GM21737 (cell line): ENCODE data around the gene SIX3.

Source experiments
- ATAC-seq: cut with Tn5 transposase; IDR thresholded peaks from one replicate; pipeline ENCODE4 v1.9.1; 2021; ENCODE audit warnings: mild to moderate bottlenecking, moderate library complexity; ENCODE audit not compliant: unreplicated experiment

The SIX3 gene

GRCh38 chr2:44980751-44981713 lies 39.5 kb downstream of the SIX3 start:
- no peak for ATAC-seq

- no peak for ATAC-seq
Measured at GRCh38 chr2:44981714-44982108, 40.2 kb downstream of the SIX3 start.

GRCh38 chr2:44983836-44984604 lies 42.5 kb downstream of the SIX3 start:
- no peak for ATAC-seq

GRCh38 chr2:44989176-44989575 lies 47.7 kb downstream of the SIX3 start:
- no peak for ATAC-seq

- ATAC-seq = no peak
Measured at GRCh38 chr2:44994377-44994776, 52.9 kb downstream of the SIX3 start.
